ENCODE results near the gene ZFAND2A.
"Not testable (repeated sequence)": the region's sequence is repeated elsewhere in the genome, so short reads cannot be mapped to it uniquely, and the experiment has no call there.

Gene ZFAND2A

DNA sequence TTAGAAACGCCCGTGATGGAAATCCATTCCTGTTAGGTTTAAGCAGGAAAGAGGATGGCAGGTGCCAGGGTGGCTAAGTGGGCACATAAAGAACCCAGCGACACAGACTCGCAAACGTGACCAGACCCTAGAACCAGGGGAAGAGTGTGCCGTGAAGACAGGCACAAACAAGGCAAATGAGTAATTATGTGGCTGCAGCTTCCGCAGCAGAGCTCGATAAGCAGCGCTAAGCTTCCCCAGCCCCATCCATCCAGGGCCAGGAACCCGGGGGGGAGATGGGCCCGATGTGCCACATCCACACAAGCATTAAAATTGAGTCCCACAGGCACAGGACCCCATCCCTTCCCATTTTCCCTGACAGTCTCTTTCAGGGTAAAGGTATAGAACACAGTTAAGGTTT lies 14.0 kb upstream of the ZFAND2A start:
- TF ChIP-seq ZC3H10 (CRISPR knock-in tag; IDR thresholded peaks at IDR 0.05) (no peak), TOX (CRISPR knock-in tag; IDR thresholded peaks at IDR 0.05; ENCODE audit: borderline replicate concordance) (no peak), ISL1 (CRISPR knock-in tag; IDR thresholded peaks at IDR 0.05) (no peak), GLIS3 (CRISPR knock-in tag; IDR thresholded peaks at IDR 0.05) (no peak), BACH2 (CRISPR knock-in tag; IDR thresholded peaks at IDR 0.05; ENCODE audit: borderline replicate concordance) (no peak), TCF4 (CRISPR knock-in tag; IDR thresholded peaks at IDR 0.05; ENCODE audit: borderline replicate concordance) (no peak), ZNF70 (CRISPR knock-in tag; IDR thresholded peaks at IDR 0.05) (no peak), ZNF565 (CRISPR knock-in tag; conservative IDR thresholded peaks at IDR 0.05; ENCODE audit: low read depth) (no peak), CSDC2 (CRISPR knock-in tag; IDR thresholded peaks at IDR 0.05) (no peak), ZNF8 (CRISPR knock-in tag; IDR thresholded peaks at IDR 0.05) (no peak), ARNTL (CRISPR knock-in tag; IDR thresholded peaks at IDR 0.05; ENCODE audit: borderline replicate concordance, low read depth) (no peak), OSR1 (CRISPR knock-in tag; IDR thresholded peaks at IDR 0.05) (no peak)
- TF ChIP-seq, protein P1, sequence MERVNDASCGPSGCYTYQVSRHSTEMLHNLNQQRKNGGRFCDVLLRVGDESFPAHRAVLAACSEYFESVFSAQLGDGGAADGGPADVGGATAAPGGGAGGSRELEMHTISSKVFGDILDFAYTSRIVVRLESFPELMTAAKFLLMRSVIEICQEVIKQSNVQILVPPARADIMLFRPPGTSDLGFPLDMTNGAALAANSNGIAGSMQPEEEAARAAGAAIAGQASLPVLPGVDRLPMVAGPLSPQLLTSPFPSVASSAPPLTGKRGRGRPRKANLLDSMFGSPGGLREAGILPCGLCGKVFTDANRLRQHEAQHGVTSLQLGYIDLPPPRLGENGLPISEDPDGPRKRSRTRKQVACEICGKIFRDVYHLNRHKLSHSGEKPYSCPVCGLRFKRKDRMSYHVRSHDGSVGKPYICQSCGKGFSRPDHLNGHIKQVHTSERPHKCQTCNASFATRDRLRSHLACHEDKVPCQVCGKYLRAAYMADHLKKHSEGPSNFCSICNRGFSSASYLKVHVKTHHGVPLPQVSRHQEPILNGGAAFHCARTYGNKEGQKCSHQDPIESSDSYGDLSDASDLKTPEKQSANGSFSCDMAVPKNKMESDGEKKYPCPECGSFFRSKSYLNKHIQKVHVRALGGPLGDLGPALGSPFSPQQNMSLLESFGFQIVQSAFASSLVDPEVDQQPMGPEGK (CRISPR knock-in tag; IDR thresholded peaks at IDR 0.05; ENCODE audit: borderline replicate concordance): no peak
- TF ChIP-seq, protein P2, sequence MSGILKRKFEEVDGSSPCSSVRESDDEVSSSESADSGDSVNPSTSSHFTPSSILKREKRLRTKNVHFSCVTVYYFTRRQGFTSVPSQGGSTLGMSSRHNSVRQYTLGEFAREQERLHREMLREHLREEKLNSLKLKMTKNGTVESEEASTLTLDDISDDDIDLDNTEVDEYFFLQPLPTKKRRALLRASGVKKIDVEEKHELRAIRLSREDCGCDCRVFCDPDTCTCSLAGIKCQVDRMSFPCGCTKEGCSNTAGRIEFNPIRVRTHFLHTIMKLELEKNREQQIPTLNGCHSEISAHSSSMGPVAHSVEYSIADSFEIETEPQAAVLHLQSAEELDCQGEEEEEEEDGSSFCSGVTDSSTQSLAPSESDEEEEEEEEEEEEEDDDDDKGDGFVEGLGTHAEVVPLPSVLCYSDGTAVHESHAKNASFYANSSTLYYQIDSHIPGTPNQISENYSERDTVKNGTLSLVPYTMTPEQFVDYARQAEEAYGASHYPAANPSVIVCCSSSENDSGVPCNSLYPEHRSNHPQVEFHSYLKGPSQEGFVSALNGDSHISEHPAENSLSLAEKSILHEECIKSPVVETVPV (CRISPR knock-in tag; IDR thresholded peaks at IDR 0.05): no peak
- TF ChIP-seq, protein P3, sequence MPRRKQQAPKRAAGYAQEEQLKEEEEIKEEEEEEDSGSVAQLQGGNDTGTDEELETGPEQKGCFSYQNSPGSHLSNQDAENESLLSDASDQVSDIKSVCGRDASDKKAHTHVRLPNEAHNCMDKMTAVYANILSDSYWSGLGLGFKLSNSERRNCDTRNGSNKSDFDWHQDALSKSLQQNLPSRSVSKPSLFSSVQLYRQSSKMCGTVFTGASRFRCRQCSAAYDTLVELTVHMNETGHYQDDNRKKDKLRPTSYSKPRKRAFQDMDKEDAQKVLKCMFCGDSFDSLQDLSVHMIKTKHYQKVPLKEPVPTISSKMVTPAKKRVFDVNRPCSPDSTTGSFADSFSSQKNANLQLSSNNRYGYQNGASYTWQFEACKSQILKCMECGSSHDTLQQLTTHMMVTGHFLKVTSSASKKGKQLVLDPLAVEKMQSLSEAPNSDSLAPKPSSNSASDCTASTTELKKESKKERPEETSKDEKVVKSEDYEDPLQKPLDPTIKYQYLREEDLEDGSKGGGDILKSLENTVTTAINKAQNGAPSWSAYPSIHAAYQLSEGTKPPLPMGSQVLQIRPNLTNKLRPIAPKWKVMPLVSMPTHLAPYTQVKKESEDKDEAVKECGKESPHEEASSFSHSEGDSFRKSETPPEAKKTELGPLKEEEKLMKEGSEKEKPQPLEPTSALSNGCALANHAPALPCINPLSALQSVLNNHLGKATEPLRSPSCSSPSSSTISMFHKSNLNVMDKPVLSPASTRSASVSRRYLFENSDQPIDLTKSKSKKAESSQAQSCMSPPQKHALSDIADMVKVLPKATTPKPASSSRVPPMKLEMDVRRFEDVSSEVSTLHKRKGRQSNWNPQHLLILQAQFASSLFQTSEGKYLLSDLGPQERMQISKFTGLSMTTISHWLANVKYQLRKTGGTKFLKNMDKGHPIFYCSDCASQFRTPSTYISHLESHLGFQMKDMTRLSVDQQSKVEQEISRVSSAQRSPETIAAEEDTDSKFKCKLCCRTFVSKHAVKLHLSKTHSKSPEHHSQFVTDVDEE (CRISPR knock-in tag; IDR thresholded peaks at IDR 0.05): no peak
- TF ChIP-seq, protein P4, sequence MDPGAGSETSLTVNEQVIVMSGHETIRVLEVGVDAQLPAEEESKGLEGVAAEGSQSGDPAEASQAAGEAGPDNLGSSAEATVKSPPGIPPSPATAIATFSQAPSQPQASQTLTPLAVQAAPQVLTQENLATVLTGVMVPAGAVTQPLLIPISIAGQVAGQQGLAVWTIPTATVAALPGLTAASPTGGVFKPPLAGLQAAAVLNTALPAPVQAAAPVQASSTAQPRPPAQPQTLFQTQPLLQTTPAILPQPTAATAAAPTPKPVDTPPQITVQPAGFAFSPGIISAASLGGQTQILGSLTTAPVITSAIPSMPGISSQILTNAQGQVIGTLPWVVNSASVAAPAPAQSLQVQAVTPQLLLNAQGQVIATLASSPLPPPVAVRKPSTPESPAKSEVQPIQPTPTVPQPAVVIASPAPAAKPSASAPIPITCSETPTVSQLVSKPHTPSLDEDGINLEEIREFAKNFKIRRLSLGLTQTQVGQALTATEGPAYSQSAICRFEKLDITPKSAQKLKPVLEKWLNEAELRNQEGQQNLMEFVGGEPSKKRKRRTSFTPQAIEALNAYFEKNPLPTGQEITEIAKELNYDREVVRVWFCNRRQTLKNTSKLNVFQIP (CRISPR knock-in tag; IDR thresholded peaks at IDR 0.05; ENCODE audit: borderline replicate concordance, low read depth): no peak
- no peak for ATAC-seq

DNA sequence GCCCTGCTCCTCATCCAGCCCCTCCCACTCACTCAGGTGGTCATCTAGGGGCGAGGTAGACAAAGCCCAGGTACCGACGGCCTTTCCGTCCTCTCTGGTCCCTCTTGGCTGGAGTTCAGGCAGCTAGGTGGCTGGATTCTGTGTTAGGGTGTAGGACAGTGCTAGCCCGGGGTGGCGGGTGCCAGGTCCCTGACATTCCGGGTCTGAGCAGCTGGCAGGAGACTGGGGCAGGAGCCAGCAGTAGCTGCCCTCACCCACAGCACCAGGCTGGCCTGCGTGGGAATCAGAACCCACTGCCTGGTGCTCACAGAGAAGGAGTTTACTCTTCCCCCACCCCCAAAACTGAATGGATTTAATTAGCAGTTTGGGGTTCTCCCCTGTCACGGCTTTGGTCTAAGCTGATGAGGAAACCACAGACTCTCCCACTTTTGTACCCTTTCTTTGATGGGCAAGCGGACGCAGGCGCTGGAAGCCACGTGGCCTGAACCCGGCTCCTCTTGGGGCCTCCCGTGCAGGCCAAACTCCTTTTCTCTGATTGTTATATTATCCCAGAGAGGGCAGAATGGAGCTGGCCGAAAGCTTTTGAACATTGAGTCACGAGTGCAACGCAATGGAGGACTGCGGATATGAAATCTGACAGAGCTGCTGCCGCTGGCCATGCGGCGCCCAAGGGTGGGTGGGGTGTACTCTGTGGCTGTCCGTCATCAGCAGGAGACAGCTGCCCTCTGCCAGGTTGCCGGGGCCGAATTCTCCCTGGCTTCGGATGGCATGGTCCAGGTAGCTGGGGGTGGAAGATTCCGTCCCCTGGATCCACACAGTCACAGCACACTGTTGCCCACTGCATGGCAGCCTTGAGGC lies 12.9 kb upstream of the ZFAND2A start:
- ATAC-seq: no peak

DNA sequence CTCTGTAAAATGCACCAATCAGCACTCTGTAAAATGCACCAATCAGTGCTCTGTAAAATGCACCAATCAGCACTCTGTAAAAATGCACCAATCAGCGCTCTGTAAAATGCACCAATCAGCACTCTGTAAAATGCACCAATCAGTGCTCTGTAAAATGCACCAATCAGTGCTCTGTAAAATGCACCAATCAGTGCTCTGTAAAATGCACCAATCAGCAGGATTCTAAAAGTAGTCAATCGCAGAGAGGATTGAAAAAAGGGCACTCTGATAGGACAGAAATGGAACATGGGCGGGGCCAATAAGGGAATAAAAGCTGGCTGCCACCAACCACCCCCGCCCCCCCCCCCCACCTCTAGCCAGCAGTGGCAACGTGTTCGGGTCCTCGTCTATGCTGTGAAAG lies 11.5 kb upstream of the ZFAND2A start:
- ATAC-seq: not testable (repeated sequence)

More for the DNA sequence above, 12.9 kb upstream of the ZFAND2A start:
- TF ChIP-seq ZNF565 (CRISPR knock-in tag; conservative IDR thresholded peaks at IDR 0.05; ENCODE audit: low read depth) (no peak), GLIS3 (CRISPR knock-in tag; IDR thresholded peaks at IDR 0.05) (no peak), OSR1 (CRISPR knock-in tag; IDR thresholded peaks at IDR 0.05) (no peak), BACH2 (CRISPR knock-in tag; IDR thresholded peaks at IDR 0.05; ENCODE audit: borderline replicate concordance) (no peak), ZNF8 (CRISPR knock-in tag; IDR thresholded peaks at IDR 0.05) (no peak), ZNF70 (CRISPR knock-in tag; IDR thresholded peaks at IDR 0.05) (no peak), SNAI2 (CRISPR knock-in tag; IDR thresholded peaks at IDR 0.05) (no peak), ARNTL (CRISPR knock-in tag; IDR thresholded peaks at IDR 0.05; ENCODE audit: borderline replicate concordance, low read depth) (no peak), TCF4 (CRISPR knock-in tag; IDR thresholded peaks at IDR 0.05; ENCODE audit: borderline replicate concordance) (no peak)
- TF ChIP-seq, protein P2 (CRISPR knock-in tag; IDR thresholded peaks at IDR 0.05): no peak
